Parathyroid adenoma (tissue), 2 donors: ENCODE data around the gene PTGES2.

Experiments
- H2AFZ ChIP-seq: fragments of 300-600 bp; sonication (generic); one replicate; pipeline ENCODE4 v1.7.0; 2017; ENCODE audit warnings: antibody characterized with exemption, mild to moderate bottlenecking
- H3K27ac ChIP-seq: fragments of 300-600 bp; sonication (generic); one replicate; pipeline ENCODE4 v1.7.0; 2017
- H3K27me3 ChIP-seq: fragments of 300-600 bp; sonication (generic); one replicate; pipeline ENCODE4 v1.7.0; 2017; ENCODE audit warnings: low read length; ENCODE audit not compliant: control insufficient read depth, insufficient read depth
- H3K36me3 ChIP-seq: fragments of 300-600 bp; sonication (generic); one replicate; pipeline ENCODE4 v1.7.0; 2017; ENCODE audit warnings: low read length; ENCODE audit not compliant: control insufficient read depth, insufficient read depth
- H3K4me1 ChIP-seq: fragments of 300-600 bp; sonication (generic); one replicate; pipeline ENCODE4 v1.7.0; 2017; ENCODE audit warnings: control low read depth
- H3K4me2 ChIP-seq: fragments of 300-600 bp; sonication (generic); one replicate; pipeline ENCODE4 v1.7.0; 2017; ENCODE audit warnings: low read length
- H3K4me3 ChIP-seq: fragments of 300-600 bp; sonication (generic); one replicate; pipeline ENCODE4 v1.7.0; 2017; ENCODE audit warnings: low read depth, low read length
- H3K79me2 ChIP-seq: fragments of 300-600 bp; sonication (generic); one replicate; pipeline ENCODE4 v1.7.0; 2017; ENCODE audit warnings: control low read depth
- H3K9ac ChIP-seq: fragments of 300-600 bp; sonication (generic); one replicate; pipeline ENCODE4 v1.7.0; 2017; ENCODE audit warnings: mild to moderate bottlenecking
- H3K9me3 ChIP-seq: fragments of 300-600 bp; sonication (generic); one replicate; pipeline ENCODE4 v1.7.0; 2017; ENCODE audit warnings: low read length; ENCODE audit not compliant: control insufficient read depth
- CTCF ChIP-seq: fragments of 300-600 bp; sonication (generic); IDR thresholded peaks from one replicate; pipeline ENCODE4 v1.7.0; 2017; ENCODE audit warnings: antibody characterized with exemption, mild to moderate bottlenecking
- donor health status: primary hyperparathyroidism.

Gene PTGES2

GRCh38 chr9:128124873-128125579 is 2.5 kb downstream of the PTGES2 start:
- H3K4me3 ChIP-seq = no peak overlapping the region
- no peaks in the 10 kb centered on the region for H3K9me3 ChIP-seq
- H3K27me3 ChIP-seq = no peaks in the 10 kb centered on the region
- H3K4me2 ChIP-seq = no peak overlapping the region
- H2AFZ ChIP-seq = no peak overlapping the region
- H3K36me3 ChIP-seq = no peaks in the 10 kb centered on the region
- no peaks in the 10 kb centered on the region for H3K79me2 ChIP-seq
- H3K4me1 ChIP-seq = no peaks in the 10 kb centered on the region
- H3K9ac ChIP-seq = no peak overlapping the region
- no peak overlapping the region for H3K27ac ChIP-seq
- no peak for TF ChIP-seq CTCF

GRCh38 chr9:128124451-128124850 is 3.1 kb downstream of the PTGES2 start:
- Histone ChIP-seq H3K36me3 (no peaks in the 10 kb centered on the region), H3K4me3 (no peak overlapping the region), H3K27ac (no peak overlapping the region), H3K79me2 (no peaks in the 10 kb centered on the region), H3K9ac (no peak overlapping the region), H3K27me3 (no peaks in the 10 kb centered on the region), H3K9me3 (no peaks in the 10 kb centered on the region), H3K4me1 (no peaks in the 10 kb centered on the region), H3K4me2 (no peak overlapping the region), H2AFZ (no peak overlapping the region)
- TF ChIP-seq CTCF = no peak

GRCh38 chr9:128123451-128124080 is 4.0 kb downstream of the PTGES2 start:
- H3K4me2 ChIP-seq = no peak overlapping the region
- H3K9ac ChIP-seq = no peak overlapping the region
- no peaks in the 10 kb centered on the region for H3K36me3 ChIP-seq
- H3K9me3 ChIP-seq = no peaks in the 10 kb centered on the region
- H3K79me2 ChIP-seq = no peaks in the 10 kb centered on the region
- TF ChIP-seq CTCF = no peak
- H2AFZ ChIP-seq = no peak overlapping the region
- H3K27me3 ChIP-seq = no peaks in the 10 kb centered on the region
- H3K4me3 ChIP-seq = no peak overlapping the region
- H3K4me1 ChIP-seq = no peaks in the 10 kb centered on the region
- H3K27ac ChIP-seq = no peak overlapping the region

- Histone ChIP-seq H3K27ac (no peak overlapping the region), H3K36me3 (no peaks in the 10 kb centered on the region), H2AFZ (no peak overlapping the region), H3K4me2 (no peak overlapping the region), H3K4me3 (no peak overlapping the region), H3K79me2 (no peaks in the 10 kb centered on the region), H3K9me3 (no peaks in the 10 kb centered on the region), H3K4me1 (no peaks in the 10 kb centered on the region), H3K27me3 (no peaks in the 10 kb centered on the region), H3K9ac (no peak overlapping the region)
- no peak for TF ChIP-seq CTCF
Observed at GRCh38 chr9:128122809-128123175, 4.7 kb downstream of the PTGES2 start.
